RWPE2 (cell line): ENCODE data around the gene TH.

ENCODE experiments used
- ATAC-seq: fragments of 200-7000 bp; cut with Tn5 transposase; 3 replicates; pipeline ENCODE4 v1.9.1; 2021; ENCODE audit warnings: low read depth
- DNase-seq: peaks from one replicate; pipeline ENCODE4 v3.0.0-alpha.2; 2020; ENCODE audit warnings: low spot score
- H3K27ac ChIP-seq: fragments of 450-650 bp; 2 replicates; pipeline ENCODE4 v1.5.1; 2017; ENCODE audit warnings: mild to moderate bottlenecking; ENCODE audit not compliant: poor library complexity, severe bottlenecking
- H3K27me3 ChIP-seq: fragments of 250-450 bp; sonication (Bioruptor Pico); 2 replicates; pipeline ENCODE4 v1.5.1; 2021; ENCODE audit warnings: mild to moderate bottlenecking, moderate library complexity; ENCODE audit not compliant: insufficient read depth, poor library complexity, severe bottlenecking
- H3K36me3 ChIP-seq: fragments of 250-450 bp; sonication (Bioruptor Pico); 2 replicates; pipeline ENCODE4 v1.5.1; 2020; ENCODE audit warnings: low read depth, mild to moderate bottlenecking, moderate library complexity
- H3K4me1 ChIP-seq: fragments of 250-450 bp; sonication (Bioruptor Pico); 2 replicates; pipeline ENCODE4 v1.5.1; 2021; ENCODE audit warnings: mild to moderate bottlenecking, moderate library complexity; ENCODE audit not compliant: insufficient read depth, poor library complexity, severe bottlenecking
- H3K4me3 ChIP-seq: fragments of 250-450 bp; sonication (Bioruptor Pico); 2 replicates; pipeline ENCODE4 v1.5.1; 2021; ENCODE audit warnings: mild to moderate bottlenecking, moderate library complexity; ENCODE audit not compliant: severe bottlenecking
- H3K9me3 ChIP-seq: fragments of 250-450 bp; sonication (Bioruptor Pico); 2 replicates; pipeline ENCODE4 v1.5.1; 2021; ENCODE audit warnings: mild to moderate bottlenecking, moderate library complexity; ENCODE audit not compliant: severe bottlenecking
- TF ChIP-seq, protein P1 (sequence below): fragments of 450-650 bp; IDR thresholded peaks from one replicate; pipeline ENCODE4 v1.5.1; 2017; ENCODE audit warnings: mild to moderate bottlenecking, moderate library complexity; ENCODE audit not compliant: poor library complexity, severe bottlenecking

Gene TH

DNA sequence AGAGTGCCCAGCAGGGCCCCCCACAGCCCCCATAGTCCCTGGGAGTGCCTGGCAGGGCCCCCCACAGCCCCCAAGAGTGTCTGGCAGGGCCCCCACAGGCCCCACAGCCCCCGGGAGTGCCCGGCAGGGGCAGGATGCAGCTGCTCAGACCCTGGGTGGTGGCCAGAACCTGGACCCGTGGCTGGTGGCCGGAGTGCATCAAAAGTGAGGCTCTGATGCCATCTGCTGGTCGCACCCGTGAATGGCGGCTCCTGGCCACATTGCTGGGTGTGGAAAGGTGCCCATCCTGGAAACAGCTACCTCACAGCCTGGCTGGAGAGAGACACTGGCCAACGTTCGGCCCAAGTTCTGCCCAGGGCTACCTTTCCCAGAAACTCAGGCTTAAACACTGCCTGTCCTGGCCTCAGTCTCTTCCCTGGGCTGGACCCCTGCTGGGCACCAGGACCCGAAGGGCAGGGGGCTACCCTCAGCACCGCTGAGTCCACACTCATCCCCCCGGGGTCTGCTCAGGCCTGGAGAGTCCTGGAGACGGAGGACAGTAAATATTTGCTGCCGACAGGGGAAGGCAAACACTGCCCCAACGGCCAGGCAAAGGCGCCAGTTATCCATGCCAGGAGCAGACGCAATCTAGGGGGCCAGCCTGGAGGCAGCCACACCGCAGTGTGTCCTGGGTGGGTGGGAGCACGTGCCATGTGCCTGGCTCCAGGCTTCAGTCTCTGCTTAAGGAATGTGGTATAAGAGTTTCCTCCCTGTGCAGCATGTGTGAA is 15.0 kb downstream of the TH start:
- ATAC-seq = peak; percentile 50
- Histone ChIP-seq H3K4me3 (no peak overlapping the region), H3K9me3 (no peaks in the 10 kb centered on the region), H3K4me1 (no peaks in the 10 kb centered on the region), H3K27ac (no peak overlapping the region), H3K36me3 (no peaks in the 10 kb centered on the region), H3K27me3 (no peaks in the 10 kb centered on the region)
- DNase-seq = no peak
- TF ChIP-seq, protein P1, sequence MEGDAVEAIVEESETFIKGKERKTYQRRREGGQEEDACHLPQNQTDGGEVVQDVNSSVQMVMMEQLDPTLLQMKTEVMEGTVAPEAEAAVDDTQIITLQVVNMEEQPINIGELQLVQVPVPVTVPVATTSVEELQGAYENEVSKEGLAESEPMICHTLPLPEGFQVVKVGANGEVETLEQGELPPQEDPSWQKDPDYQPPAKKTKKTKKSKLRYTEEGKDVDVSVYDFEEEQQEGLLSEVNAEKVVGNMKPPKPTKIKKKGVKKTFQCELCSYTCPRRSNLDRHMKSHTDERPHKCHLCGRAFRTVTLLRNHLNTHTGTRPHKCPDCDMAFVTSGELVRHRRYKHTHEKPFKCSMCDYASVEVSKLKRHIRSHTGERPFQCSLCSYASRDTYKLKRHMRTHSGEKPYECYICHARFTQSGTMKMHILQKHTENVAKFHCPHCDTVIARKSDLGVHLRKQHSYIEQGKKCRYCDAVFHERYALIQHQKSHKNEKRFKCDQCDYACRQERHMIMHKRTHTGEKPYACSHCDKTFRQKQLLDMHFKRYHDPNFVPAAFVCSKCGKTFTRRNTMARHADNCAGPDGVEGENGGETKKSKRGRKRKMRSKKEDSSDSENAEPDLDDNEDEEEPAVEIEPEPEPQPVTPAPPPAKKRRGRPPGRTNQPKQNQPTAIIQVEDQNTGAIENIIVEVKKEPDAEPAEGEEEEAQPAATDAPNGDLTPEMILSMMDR = peak; percentile 69

GRCh38 chr11:2155511-2155910 is 16.1 kb downstream of the TH start:
- Histone ChIP-seq H3K4me3 (no peak overlapping the region), H3K27ac (no peak overlapping the region), H3K9me3 (no peaks in the 10 kb centered on the region), H3K4me1 (no peaks in the 10 kb centered on the region), H3K36me3 (no peaks in the 10 kb centered on the region), H3K27me3 (no peaks in the 10 kb centered on the region)
- DNase-seq (no peak), ATAC-seq (no peak)
- TF ChIP-seq, protein P1 = no peak

DNA sequence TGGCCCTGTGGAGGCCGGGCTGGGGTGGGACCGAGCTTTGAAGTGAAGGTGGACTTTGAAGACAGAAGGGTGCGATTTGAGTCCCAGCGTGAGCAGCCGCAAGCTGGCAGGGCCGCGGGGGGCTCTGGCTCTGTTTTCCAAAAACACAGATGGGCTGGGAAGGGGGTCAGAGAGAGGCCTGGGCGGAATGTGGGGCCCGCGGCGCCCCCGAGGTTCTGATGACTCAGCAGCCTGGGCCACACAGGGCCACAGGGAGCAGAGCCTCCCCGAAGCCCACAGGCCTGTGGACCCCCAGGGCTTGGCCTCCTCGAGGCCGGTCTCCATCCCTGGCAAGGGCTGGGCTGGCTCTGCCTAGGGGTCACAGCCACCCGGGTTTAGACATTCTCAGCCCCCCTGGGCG is 16.7 kb downstream of the TH start:
- no peak for ATAC-seq
- H3K27me3 ChIP-seq = peaks cover 6% of the 10 kb centered on the region
- TF ChIP-seq, protein P1 = no peak

DNA sequence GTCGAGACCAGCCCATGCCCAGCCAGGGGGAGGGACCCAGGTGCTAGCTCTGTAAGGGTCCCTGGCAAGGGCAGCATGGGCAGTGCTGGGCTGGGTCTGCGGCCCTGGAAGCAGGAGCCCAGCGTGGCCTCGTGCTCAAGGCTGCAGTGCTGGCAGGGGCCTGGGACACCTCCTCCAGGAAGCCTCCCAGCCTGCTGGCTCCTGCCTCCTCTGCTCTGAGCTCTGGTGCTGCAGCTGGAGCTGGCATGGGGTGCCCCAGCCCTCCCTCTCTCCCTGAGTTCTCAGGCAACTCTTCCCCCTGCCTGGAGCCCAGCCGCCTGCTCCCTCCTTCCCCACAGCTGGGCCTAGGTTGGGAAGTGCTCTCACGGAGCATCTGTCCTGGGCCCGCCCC is 17.4 kb downstream of the TH start:
- no peak overlapping the region for H3K27ac ChIP-seq
- H3K27me3 ChIP-seq = peaks cover 13% of the 10 kb centered on the region
- ATAC-seq (no peak), DNase-seq (no peak)
- H3K9me3 ChIP-seq = no peaks in the 10 kb centered on the region
- H3K36me3 ChIP-seq = no peaks in the 10 kb centered on the region
- TF ChIP-seq, protein P1 = no peak
- no peaks in the 10 kb centered on the region for H3K4me1 ChIP-seq
- no peak overlapping the region for H3K4me3 ChIP-seq

More for the DNA sequence above, 16.7 kb downstream of the TH start:
- Histone ChIP-seq H3K27ac (no peak overlapping the region), H3K9me3 (no peaks in the 10 kb centered on the region), H3K4me1 (no peaks in the 10 kb centered on the region), H3K4me3 (no peak overlapping the region), H3K36me3 (no peaks in the 10 kb centered on the region)
- DNase-seq = no peak

DNA sequence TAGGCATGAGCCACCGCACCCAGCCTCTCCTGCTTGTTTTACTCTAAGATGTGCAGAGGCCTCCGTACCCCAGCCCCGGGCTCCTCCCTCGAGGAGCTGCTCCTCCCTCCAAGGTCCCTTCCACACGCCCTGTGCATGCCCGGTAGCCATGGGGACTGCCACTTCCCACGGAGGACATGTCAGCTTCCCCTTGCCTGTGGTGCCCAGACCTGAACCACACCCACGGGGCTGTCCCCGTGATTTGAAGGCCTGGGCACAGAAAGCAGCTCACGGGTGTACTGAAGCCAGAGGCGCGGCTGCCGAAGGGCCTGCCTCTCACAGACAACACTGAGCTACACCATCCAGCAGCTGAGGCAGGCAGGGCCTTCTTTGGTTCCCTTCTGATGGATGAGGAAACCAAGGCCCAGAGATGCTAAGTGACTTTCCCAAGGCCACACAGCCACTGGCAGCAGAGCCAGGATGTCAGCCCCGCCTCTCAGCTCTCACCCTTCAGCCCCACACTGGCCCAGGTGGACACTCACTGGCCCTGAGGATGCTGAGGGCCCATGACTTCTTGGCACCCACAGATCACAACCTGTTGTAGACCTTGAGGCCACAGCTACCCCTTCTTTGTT is 17.9 kb downstream of the TH start:
- no peak for ATAC-seq
- no peaks in the 10 kb centered on the region for H3K4me1 ChIP-seq
- H3K9me3 ChIP-seq = no peaks in the 10 kb centered on the region
- H3K27ac ChIP-seq = no peak overlapping the region
- no peaks in the 10 kb centered on the region for H3K36me3 ChIP-seq
- no peak for DNase-seq
- TF ChIP-seq, protein P1 = no peak
- peaks cover 18% of the 10 kb centered on the region for H3K27me3 ChIP-seq
- no peak overlapping the region for H3K4me3 ChIP-seq
